ENCODE data around the gene WTIP.
"Not testable (repeated sequence)": the region's sequence is repeated elsewhere in the genome, so short reads cannot be mapped to it uniquely, and the experiment has no call there.

WTIP gene

GRCh38 chr19:34480971-34481841, at the start of gene WTIP:
TSS of gene WTIP (plus strand) at chr19:34481758. CDS start at chr19:34481975, 217 bp downstream.
- DNase-seq (ENCODE audit: insufficient read length, low spot score) (no peak), FAIRE-seq (no peak)

GRCh38 chr19:34432797-34433196, 48.8 kb upstream of the WTIP start:
- DNase-seq (ENCODE audit: insufficient read length, low spot score) (no peak), FAIRE-seq (no peak)

GRCh38 chr19:34436716-34437115, 44.8 kb upstream of the WTIP start:
- no peak for FAIRE-seq
- no peak for DNase-seq (ENCODE audit: insufficient read length, low spot score)

DNA sequence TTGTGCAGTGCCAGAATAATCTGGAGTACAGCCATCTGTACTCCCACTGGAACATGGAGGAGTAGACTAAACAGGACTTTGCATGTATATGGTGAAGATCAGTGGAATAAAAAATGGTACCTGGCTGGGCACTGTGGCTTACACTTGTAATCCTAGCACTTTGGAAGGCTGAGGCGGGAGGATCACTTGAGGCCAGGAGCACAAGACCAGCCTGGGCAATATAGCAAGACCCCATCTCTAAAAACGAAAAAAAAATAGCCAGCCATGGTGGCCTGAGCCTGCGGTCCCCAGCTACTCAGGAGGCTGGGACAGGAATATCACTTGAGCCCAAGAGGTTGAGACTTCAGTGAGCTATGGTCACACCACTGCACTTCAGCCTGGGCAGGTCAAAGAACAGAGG, 33.4 kb upstream of the WTIP start:
- no peak for DNase-seq (ENCODE audit: insufficient read length, low spot score)
- FAIRE-seq, result no peak

- no peak for DNase-seq (ENCODE audit: insufficient read length, low spot score)
- no peak for FAIRE-seq
Observed at GRCh38 chr19:34452723-34453122, 28.8 kb upstream of the WTIP start.

- DNase-seq (ENCODE audit: insufficient read length, low spot score) (no peak), FAIRE-seq (no peak)
Observed at GRCh38 chr19:34454091-34454490, 27.5 kb upstream of the WTIP start.

DNA sequence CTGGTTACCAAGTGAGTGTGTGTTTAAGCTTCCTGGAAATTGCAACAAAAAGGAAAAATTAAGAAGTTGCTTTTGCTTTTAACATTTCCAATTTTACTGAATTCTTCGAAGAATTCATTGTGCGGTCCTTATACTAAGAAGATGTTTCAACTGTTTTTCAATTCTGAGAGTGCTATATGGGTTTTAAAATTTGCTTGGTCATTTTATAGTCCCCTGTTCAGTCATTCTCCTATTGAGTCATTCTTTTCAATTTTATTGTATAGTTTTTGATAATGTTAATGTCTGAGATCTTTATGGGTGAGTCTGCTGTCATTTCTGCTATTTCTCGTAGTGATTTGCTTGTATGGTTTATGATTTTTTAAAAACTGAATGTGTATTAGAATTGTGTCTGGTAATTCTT, 26.9 kb upstream of the WTIP start:
- no peak for FAIRE-seq
- no peak for DNase-seq (ENCODE audit: insufficient read length, low spot score)

- not testable (repeated sequence) for FAIRE-seq; DNase-seq (ENCODE audit: insufficient read length, low spot score)
Observed at GRCh38 chr19:34455783-34456480, 25.6 kb upstream of the WTIP start.

DNA sequence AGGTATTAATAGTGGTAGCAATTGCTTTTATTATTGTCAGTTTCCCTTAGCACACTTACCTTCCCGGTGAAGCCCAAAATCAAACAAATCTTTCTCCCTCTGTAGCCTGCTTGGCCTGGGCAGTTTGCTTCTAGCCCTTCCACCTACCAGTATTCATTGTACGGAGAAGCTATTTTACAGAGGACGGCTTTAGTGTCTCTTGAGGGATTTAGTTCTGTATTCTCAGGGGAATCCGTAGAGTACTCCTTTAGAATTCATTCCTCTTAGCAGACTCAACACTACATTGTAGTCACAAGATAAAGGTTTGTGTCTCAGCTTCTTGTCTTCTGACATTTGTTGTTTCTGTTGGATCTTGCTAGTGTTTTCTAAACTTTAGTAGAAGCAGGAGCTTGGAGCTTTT, 24.1 kb upstream of the WTIP start:
- no peak for FAIRE-seq
- DNase-seq (ENCODE audit: insufficient read length, low spot score), result no peak

GRCh38 chr19:34458677-34459076, 22.9 kb upstream of the WTIP start:
- DNase-seq (ENCODE audit: insufficient read length, low spot score), result no peak
- no peak for FAIRE-seq

DNA sequence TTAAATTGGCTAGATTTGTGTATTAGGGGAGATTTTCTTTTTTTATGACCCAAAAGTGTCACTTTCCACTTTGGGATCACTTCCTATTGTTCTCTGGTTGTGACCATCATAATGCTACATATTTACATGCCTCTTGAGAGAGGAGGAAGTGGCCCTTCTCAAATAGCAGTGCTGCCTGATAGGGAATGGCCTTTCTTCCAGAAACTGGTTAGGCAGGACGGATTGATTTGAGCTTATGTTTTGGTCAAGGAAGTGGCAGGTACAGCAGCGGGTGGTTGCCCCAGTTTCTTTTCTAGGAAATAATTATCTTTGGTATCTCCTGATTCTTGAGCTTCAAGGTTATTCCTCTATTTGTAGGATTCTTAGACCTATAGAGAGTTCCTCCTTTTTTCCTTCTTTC, 21.9 kb upstream of the WTIP start:
- DNase-seq (ENCODE audit: insufficient read length, low spot score) (no peak), FAIRE-seq (no peak)

DNA sequence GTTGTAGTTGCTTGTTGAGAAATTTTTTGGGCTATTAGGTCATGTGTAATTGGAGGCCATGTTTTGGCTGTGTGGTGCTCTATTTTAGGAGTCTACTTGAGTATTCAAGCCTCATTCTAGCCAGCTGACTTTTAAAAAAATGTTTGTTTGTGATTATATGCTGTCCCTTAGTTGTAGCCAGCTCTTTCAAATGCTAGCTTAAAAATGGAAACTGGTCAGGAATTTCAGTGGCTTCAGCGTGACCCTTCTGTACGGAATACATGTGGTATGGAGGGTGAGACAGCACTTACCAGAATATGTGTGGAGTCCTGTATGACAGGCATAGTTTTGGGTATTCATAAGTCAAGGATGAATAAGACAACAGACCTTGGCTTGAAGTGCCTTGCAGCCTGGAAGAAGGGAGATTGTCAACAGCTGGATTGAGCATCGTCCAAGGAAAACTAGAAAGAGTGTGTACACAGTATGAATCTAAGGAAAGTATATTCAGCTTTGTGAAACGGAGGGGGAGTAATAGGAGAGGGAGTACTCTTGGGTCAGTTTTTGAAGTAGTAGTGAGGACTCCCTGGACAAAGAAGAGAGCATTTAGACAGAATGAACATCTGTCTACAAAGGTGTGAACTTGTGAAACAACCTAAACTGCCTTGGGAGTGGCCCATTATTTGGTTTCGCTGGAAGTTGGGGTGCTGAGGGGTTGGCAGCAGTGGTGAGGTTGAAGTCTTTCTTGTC, 20.0 kb upstream of the WTIP start:
- DNase-seq (ENCODE audit: insufficient read length, low spot score) (no peak), FAIRE-seq (no peak)

- DNase-seq (ENCODE audit: insufficient read length, low spot score); FAIRE-seq: not testable (repeated sequence)
Observed at GRCh38 chr19:34464785-34465184, 16.8 kb upstream of the WTIP start.

GRCh38 chr19:34468409-34468808, 13.1 kb upstream of the WTIP start:
- DNase-seq (ENCODE audit: insufficient read length, low spot score), result no peak
- FAIRE-seq, result no peak

- FAIRE-seq, result not testable (repeated sequence)
Observed at GRCh38 chr19:34469026-34469425, 12.5 kb upstream of the WTIP start.

DNA sequence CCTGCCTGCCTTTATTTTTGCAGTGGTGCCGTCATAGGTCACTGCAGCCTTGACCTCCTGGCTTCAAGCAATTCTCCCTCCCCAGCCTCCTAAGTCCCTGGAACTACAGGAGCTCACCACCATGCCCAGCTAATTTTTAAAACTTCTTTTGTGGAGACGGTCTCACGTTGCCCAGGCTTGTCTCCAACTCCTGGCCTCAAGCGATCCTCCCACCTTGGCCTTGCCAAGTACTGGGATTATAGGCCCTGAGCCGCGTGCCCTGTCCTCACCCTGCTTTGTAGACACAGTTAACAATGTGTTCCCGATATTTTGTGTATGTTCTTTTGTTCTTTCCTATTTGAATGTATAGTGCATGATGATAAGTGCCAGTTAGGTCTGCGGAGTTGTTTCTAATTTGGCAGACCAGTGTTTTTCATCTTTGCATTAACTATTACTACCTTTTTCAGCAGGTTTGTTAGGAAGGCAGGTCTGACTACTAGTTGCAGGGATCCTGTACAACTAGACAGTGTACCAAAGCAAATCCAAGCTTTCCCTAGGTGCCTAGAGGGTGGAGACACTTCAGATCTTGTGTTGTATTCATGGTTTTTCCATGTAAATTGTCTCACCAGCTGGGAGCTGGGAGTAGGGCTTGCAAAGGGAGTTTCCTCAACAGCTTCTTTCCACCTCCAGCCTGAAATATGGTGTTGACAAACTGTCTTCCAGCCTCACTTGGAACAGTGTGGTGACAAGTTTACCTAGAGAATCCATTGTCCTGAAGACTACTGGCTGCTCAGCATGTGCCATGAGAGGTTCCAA, 9.5 kb upstream of the WTIP start:
- no peak for DNase-seq (ENCODE audit: insufficient read length, low spot score)

More at GRCh38 chr19:34469026-34469425, 12.5 kb upstream of the WTIP start:
- DNase-seq (ENCODE audit: insufficient read length, low spot score), result not testable (repeated sequence)

GRCh38 chr19:34474233-34474989, 7.1 kb upstream of the WTIP start:
- no peak for FAIRE-seq
- DNase-seq (ENCODE audit: insufficient read length, low spot score), result no peak

More for the DNA sequence above, 9.5 kb upstream of the WTIP start:
- no peak for FAIRE-seq

DNA sequence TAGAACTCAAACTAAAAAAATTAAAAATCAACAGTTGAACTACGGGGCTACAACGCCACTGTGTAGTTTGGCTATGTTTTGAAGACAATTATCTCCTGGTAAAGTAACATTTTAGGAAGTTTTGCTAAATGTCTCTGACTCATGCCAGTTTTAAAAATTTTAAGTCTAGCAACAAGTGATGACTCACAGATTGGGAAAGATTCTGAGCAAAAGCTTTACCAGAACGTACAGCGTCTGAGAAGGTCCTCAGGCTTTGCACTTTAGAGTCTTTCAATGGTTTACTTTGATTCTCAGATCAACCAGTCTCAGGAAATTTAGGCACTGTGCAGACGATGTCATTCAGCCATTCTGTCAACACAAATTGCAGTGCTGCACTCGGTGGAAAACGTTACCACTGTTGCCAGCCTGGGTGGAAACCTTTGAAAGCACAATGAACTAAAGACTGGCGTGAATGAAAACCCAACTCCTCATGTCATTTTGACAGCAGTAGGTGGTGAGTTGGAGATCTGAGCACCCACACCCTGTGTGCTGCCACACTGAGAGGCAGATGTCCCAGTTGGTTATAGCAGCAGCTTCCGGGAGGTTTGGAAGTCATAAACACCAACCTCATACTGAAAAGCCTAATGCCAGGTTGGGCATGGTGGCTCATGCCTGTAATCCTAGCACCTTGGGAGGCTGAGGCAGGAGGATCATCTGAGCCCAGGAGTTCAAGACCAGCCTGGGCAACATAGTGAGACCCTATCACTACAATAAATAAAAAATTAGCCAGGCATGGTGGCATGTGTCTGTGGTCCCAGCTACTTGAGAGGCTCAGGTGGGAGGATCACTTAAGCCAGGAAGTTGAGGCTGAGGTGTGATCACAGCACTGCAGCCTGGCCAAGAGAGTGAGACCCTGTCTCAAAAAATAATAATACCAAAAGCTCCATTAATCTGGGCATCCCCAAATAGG, 6.3 kb upstream of the WTIP start:
- FAIRE-seq (no peak), DNase-seq (ENCODE audit: insufficient read length, low spot score) (no peak)

Data from GM19239 (cell line).